GM18861 (cell line): ENCODE data around the gene FNBP1L.

Experiments
- ATAC-seq: cut with Tn5 transposase; IDR thresholded peaks from one replicate; pipeline ENCODE4 v1.9.1; 2021; ENCODE audit not compliant: unreplicated experiment

Gene FNBP1L

DNA sequence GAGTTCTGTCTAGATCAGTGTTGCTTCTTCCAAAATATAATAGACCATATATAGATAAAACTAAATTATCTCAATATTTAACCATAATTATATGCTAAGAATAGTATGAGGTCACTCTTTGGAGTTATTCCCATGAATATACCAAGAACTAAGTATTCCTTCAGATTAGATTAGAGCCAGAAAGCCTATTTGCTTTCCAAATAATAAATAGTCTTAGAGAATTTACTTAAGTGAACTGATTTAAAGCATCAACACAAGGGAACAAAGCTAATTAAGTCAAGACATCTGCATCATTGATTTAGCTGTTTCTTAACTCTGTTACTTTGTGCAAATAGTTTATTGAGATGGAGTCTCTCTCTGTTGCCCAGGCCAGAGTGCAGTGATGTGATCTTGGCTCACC lies 35.7 kb downstream of the FNBP1L start:
- no peak for ATAC-seq

GRCh38 chr1:93488207-93488606 lies 40.3 kb downstream of the FNBP1L start:
- ATAC-seq: no peak

DNA sequence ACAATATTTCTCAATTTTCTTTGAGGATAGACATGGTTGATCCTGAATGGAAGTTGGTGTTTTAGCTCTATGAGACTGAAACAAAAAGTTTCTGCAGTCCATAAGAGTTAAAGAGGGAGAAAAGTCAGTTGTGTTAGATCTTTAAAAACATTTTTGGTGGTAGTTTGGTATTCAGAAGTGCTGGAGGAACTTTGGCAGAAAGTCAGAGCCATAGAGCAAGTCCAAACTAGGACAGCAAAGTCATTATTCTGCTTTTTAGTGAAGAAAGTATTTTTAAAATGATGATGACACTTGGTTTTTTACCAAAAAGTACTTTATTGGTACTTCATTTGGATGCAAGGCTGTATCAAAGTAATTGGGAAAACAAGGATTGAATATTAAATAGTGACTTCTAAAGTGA lies 41.8 kb downstream of the FNBP1L start:
- no peak for ATAC-seq

GRCh38 chr1:93490357-93490756 lies 42.4 kb downstream of the FNBP1L start:
- ATAC-seq: no peak

DNA sequence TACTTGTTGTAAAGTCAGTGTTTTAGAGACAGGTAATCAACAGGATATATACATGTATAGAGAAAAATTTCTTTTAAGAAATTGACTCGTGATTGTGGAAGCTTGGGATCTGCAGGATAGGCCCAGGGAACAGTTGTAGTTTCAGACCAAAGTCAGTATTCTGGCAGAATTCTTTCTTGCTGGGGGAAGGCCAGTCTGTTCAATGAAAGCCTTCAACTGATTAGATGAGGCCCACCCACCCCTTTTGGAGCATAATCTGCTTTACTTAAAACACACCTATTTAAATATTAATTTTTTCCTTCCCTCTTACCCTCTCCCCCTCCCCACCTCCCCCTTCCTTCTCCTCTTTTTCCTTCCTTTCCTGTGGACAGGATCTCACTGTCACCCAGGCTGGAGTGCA lies 48.0 kb downstream of the FNBP1L start:
- ATAC-seq: no peak

GRCh38 chr1:93496520-93496919 lies 48.6 kb downstream of the FNBP1L start:
- no peak for ATAC-seq

DNA sequence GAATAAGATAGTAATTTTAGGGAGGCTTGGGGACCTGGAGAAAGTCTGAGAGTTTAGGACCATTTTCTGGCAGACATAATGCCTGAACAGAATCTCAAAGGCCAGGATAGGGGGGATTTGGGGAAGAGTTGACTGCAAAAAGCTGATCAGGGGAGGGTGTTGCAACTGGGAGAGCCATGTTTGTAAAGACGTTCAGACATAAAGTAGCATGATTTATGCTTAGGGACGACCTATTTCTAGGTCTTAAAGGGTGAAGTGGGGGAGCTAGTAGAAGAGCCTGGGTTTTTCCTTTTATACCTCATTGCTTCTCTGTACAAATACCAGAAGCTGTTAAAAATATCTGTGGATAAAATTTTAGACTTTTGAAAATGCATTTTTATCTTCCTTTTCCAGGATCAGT lies 51.2 kb downstream of the FNBP1L start:
- no peak for ATAC-seq

GRCh38 chr1:93499533-93499932 lies 51.6 kb downstream of the FNBP1L start:
- no peak for ATAC-seq

- no peak for ATAC-seq
These were observed 52.4 kb downstream of the FNBP1L start for GRCh38 chr1:93500275-93500674.

GRCh38 chr1:93501399-93501798 lies 53.5 kb downstream of the FNBP1L start:
- ATAC-seq: no peak

GRCh38 chr1:93501829-93502369 lies 54.0 kb downstream of the FNBP1L start:
- no peak for ATAC-seq

DNA sequence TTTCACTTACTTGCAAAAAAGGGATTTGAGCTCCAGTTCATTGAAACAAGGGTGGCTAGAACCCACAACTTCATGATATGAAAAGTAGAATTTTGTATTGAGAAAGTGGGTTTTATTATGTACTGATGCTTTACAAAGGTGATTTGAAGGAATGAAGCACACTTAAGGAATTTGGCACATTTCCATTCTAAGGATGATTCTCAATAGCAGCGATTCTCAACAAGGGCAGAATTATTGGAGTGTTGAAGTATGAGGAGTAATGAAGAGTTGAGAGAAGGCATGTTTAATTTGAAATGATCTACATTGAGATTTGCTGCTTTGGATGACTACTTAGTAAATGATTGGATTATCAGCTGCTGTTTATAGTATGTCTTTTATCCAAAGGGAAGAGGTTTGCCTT lies 54.7 kb downstream of the FNBP1L start:
- ATAC-seq: no peak

GRCh38 chr1:93503163-93503562 lies 55.2 kb downstream of the FNBP1L start:
- ATAC-seq: no peak

DNA sequence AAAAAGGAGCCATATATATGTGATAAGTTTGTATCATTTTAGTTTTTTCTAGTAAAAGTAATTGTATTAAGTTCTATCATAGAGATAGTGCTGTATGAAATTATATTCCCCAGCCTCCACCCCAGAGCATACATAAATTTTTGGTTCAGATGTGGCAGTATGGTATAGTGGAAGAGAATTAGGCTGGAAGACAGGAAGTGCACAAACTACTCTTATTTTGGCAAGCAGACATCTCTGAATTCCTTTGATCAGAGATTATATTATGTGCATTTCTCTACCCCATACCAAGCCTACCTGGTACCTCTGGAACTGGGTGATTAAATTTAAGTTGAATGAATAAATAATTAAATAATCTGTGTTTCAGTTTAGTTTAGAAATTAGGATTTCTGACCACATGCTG lies 55.9 kb downstream of the FNBP1L start:
- ATAC-seq: no peak

GRCh38 chr1:93504247-93505033 lies 56.5 kb downstream of the FNBP1L start:
- no peak for ATAC-seq

GRCh38 chr1:93506126-93506525 lies 58.2 kb downstream of the FNBP1L start:
- no peak for ATAC-seq

DNA sequence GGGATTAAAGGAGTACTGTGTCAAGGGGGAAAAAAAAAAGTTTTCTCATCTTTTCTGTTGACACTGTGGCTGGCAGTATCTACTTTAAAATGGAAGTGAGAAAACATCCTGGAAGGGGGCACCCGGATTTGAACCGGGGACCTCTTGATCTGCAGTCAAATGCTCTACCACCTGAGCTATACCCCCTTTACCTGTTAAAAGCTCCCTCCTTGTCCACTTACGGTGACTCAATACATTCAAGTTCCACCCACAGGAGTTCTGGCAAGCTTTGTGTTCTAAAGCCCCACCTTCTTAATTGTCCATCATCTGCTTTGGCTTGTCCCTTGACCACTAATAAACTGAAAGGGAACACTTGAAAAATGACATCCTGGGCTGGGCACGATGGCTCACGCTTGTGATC lies 68.2 kb downstream of the FNBP1L start:
- ATAC-seq: no peak

DNA sequence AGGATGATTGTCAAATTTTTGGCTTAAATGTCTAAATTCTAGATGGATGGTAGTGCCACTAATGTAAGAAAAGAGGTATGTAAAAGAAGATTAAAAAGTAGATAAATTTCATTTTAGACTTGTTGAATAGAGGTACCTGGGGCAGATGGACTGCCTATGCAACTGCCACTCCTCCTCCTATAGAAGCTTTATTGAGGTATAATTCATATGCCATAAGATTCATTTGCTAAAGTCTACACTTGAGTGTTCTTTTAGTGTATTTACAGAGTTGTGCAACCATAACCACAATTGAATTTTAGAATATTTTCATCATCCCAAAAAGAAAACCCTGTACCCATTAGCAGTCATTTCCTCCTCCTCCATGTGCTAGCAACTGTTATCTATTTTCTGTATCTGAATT lies 70.6 kb downstream of the FNBP1L start:
- ATAC-seq: no peak

DNA sequence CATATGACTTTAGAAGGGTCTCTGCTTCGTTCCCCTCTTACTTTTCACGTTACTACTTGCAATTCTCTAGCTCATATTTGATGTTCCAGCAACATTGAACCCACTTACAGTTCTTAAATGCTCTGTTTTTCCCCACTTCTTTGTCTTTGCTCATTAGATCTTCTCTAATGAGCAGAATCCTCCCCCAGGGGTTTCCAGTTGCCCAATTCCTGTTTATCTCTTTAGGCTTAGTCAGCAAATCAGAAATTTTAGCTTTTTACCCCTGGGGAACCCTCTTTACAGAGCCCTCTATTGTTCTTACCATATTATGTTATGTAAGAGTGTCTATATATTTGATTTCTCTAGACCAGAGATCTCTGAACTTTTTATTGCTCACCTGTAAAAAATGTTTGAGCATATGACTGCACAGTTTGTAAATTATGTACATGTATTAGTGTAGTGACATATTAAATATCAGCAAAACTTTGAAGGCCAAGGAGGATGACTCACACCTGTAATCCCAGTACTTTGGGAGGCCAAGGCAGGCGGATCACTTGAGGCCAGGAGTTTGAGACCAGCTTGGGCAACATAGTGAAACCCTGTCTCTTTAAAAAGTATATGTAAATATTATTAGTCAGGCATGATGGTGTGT lies 71.4 kb downstream of the FNBP1L start:
- no peak for ATAC-seq

GRCh38 chr1:93521618-93522017 lies 73.7 kb downstream of the FNBP1L start:
- ATAC-seq: no peak

GRCh38 chr1:93522721-93523120 lies 74.8 kb downstream of the FNBP1L start:
- no peak for ATAC-seq

DNA sequence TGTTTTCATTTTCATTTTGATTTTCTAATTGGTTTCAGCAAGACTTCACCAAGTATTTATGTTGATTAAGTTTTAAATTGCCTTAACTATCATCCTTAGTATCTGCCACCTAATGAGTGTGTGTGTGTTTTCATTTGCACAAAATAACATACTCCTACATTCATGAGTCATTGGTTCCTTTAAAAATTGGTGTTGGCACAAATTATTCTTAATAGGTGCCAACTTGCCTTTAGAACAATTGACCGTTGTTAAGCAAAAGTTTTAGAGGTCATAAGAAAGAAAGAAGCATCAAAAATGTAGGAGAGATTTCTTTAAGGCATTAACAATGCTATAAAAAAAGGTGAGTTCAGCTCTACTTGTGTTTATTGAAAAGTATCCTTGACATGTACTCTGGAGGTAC lies 77.5 kb downstream of the FNBP1L start:
- no peak for ATAC-seq

DNA sequence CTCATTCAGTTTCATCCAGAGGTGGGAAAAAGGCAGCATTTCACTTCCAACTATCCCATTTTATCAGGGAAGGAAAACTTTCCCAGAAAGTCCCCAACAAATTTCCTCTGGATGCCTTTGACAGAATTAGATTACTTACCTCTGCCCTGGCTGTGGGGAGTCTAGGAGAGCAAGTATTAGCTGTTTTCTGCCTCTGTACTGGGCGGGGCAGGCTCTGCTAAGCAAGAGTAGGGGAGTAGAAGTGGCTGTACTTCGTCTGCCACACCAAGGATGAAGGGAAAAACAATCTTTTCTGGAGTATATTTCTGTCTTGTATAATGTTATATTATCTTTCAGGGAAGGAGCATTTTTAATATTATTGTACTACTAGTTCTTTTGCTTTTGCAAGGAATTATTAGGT lies 78.5 kb downstream of the FNBP1L start:
- ATAC-seq: no peak
